ENCODE measurements around the gene ARHGAP26. TPM values are rescaled to one million over a fixed set of nuclear protein-coding genes. Genes with fewer than 3 reads are reported as not detected.
A peak's percentile ranks its signal among the peaks of the same experiment; 100 is the strongest.

The ARHGAP26 gene
- total and polyA plus RNA-seq, 2 donors (not counting 3 experiments of a cell fraction or from before 2014, with no cell fraction given), result 3.1 to 16.2 TPM

GRCh38 chr5:143207058-143207457 is 436.9 kb downstream of the ARHGAP26 start:
- Histone ChIP-seq H2AFZ (ENCODE audit: low read depth, low read length) (no peak overlapping the region), H3K4me3 (replicated peaks in 1 of 3; ENCODE audit: insufficient read depth in 1 of 3, low read depth in 1 of 3, low read length in 3 of 3) (no peak overlapping the region), H3K79me2 (ENCODE audit: control insufficient read depth, insufficient read depth, low read length) (no peaks in the 10 kb centered on the region), H3K9me1 (replicated peaks; ENCODE audit: control insufficient read depth, extremely low read depth, insufficient read depth, low read length) (no peaks in the 10 kb centered on the region), H3K4me2 (ENCODE audit: insufficient read depth, low read length) (no peak overlapping the region), H3K9ac (replicated peaks; ENCODE audit: extremely low read depth, insufficient read depth, low read length) (no peak overlapping the region), H3K27ac (ENCODE audit: insufficient read depth, low read depth, low read length) (no peak overlapping the region), H3K9me3 (replicated peaks; ENCODE audit: control insufficient read depth, insufficient read depth, low read length) (no peaks in the 10 kb centered on the region), H3K36me3 (ENCODE audit: control insufficient read depth in 2 of 2, extremely low read depth in 1 of 2, insufficient read depth in 2 of 2, low read length in 2 of 2) (no peaks in the 10 kb centered on the region), H3K27me3 (ENCODE audit: control insufficient read depth in 2 of 2, insufficient read depth in 2 of 2, low read length in 2 of 2) (no peaks in the 10 kb centered on the region), H4K20me1 (replicated peaks; ENCODE audit: control insufficient read depth, extremely low read depth, insufficient read depth, low read length) (no peaks in the 10 kb centered on the region), H3K4me1 (ENCODE audit: control insufficient read depth, extremely low read depth, insufficient read depth, low read length) (peaks cover 22% of the 10 kb centered on the region)
- FAIRE-seq (no peak), DNase-seq (ENCODE audit: low read depth, low spot score) (no peak)
- intact Hi-C loops (cut with micrococcal nuclease) (no loop called here), dilution Hi-C loops (cut with MboI; ENCODE audit: extremely low pct_ligation_motif_present, low sequenced_read_pairs) (loop anchor here (25.0 kb wide), 1 partner anchor 180 kb away; no protein-coding TSS in a partner anchor)
- CTCF ChIA-PET, result no interaction called here
- POLR2A ChIA-PET, result no interaction called here
- no TSS peak for BruUV-seq (replicated peaks)
- TF ChIP-seq FOS (IDR thresholded peaks at IDR 0.05; ENCODE audit: borderline replicate concordance, insufficient read depth, low read length) (no peak), POLR2AphosphoS5 (IDR thresholded peaks at IDR 0.05; ENCODE audit: insufficient read depth, low read depth, low read length) (no peak), POLR2A (IDR thresholded peaks at IDR 0.05; ENCODE audit: low read depth, low read length) (no peak), JUN (IDR thresholded peaks at IDR 0.05; ENCODE audit: borderline replicate concordance, insufficient read depth, insufficient read length, low read depth) (no peak), EZH2 (IDR thresholded peaks at IDR 0.05; ENCODE audit: borderline replicate concordance, low read depth, low read length, severe bottlenecking) (no peak)

DNA sequence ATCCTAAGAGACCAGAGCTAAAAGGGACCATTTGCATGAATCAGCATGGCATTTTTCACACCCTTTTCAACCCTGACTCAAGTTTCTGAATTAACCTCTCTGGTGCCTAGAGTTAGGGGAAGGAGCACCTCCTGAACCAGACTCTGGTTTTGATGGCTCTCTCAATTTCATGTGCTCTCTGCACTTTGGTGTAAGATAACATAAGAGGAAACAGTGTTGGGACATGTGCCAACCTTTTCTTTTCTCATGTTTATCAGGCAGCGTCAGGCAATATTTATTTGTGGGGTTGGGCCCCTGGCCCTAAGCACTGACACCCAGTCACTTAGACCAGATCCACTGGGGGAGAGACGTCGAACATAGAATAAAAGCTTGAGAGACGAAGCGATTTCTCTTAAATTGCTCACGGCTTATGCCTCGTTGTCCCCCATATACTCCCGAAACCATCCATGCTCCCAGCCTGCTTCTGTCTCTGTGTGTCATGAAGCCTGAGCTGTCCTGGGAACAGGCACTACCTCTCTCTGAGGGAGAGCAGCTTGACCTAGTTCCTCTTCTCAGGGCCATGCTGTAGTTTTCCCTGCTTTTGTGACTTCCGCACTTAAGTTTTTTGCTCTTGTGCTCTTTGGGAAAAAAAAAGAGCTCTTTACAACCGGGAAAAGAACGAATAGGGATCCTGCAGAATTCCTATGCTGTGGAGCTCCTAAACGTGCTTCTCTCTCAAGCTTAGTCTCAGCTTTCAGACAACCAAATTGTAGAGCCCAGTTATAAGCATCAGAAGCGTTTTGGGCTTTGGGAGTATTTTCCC is 437.6 kb downstream of the ARHGAP26 start:
- FAIRE-seq (no peak), DNase-seq (ENCODE audit: low read depth, low spot score) (peak; percentile 61)
- intact Hi-C loops (cut with micrococcal nuclease) (no loop called here), dilution Hi-C loops (cut with MboI; ENCODE audit: extremely low pct_ligation_motif_present, low sequenced_read_pairs) (loop anchor here (25.0 kb wide), 1 partner anchor 180 kb away; no protein-coding TSS in a partner anchor)
- no TSS peak for BruUV-seq (replicated peaks)
- H3K36me3 ChIP-seq (ENCODE audit: control insufficient read depth in 2 of 2, extremely low read depth in 1 of 2, insufficient read depth in 2 of 2, low read length in 2 of 2), result no peaks in the 10 kb centered on the region
- no peaks in the 10 kb centered on the region for H3K9me3 ChIP-seq (replicated peaks; ENCODE audit: control insufficient read depth, insufficient read depth, low read length)
- H3K79me2 ChIP-seq (ENCODE audit: control insufficient read depth, insufficient read depth, low read length), result no peaks in the 10 kb centered on the region
- H4K20me1 ChIP-seq (replicated peaks; ENCODE audit: control insufficient read depth, extremely low read depth, insufficient read depth, low read length), result no peaks in the 10 kb centered on the region
- H3K4me3 ChIP-seq (replicated peaks in 1 of 3; ENCODE audit: insufficient read depth in 1 of 3, low read depth in 1 of 3, low read length in 3 of 3), result no peak overlapping the region
- no peaks in the 10 kb centered on the region for H3K9me1 ChIP-seq (replicated peaks; ENCODE audit: control insufficient read depth, extremely low read depth, insufficient read depth, low read length)
- H3K4me2 ChIP-seq (ENCODE audit: insufficient read depth, low read length), result no peak overlapping the region
- no peak overlapping the region for H3K9ac ChIP-seq (replicated peaks; ENCODE audit: extremely low read depth, insufficient read depth, low read length)
- no peaks in the 10 kb centered on the region for H3K27me3 ChIP-seq (ENCODE audit: control insufficient read depth in 2 of 2, insufficient read depth in 2 of 2, low read length in 2 of 2)
- CTCF ChIA-PET, result interaction anchor here (0.6 to 1.4 kb wide), 3 partner anchors 12 to 271 kb away, joined by 3 to 5 read pairs (median 3); no protein-coding TSS in a partner anchor
- H3K27ac ChIP-seq (ENCODE audit: insufficient read depth, low read depth, low read length), result no peak overlapping the region
- H2AFZ ChIP-seq (ENCODE audit: low read depth, low read length), result peak overlapping the region; percentile 7
- POLR2A ChIA-PET, result no interaction called here
- peaks cover 28% of the 10 kb centered on the region for H3K4me1 ChIP-seq (ENCODE audit: control insufficient read depth, extremely low read depth, insufficient read depth, low read length)
- no peak for TF ChIP-seq MYC (IDR thresholded peaks at IDR 0.05; ENCODE audit: low read depth, low read length)
- TF ChIP-seq, protein P1, sequence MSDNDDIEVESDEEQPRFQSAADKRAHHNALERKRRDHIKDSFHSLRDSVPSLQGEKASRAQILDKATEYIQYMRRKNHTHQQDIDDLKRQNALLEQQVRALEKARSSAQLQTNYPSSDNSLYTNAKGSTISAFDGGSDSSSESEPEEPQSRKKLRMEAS (IDR thresholded peaks at IDR 0.05; ENCODE audit: insufficient read depth, insufficient read length), result no peak
- no peak for TF ChIP-seq FOS (IDR thresholded peaks at IDR 0.05; ENCODE audit: borderline replicate concordance, insufficient read depth, low read length)
- TF ChIP-seq GATA2 (IDR thresholded peaks at IDR 0.05; ENCODE audit: insufficient read depth, insufficient read length, low read depth, low read length), result peak; percentile 15
- TF ChIP-seq POLR2AphosphoS5 (IDR thresholded peaks at IDR 0.05; ENCODE audit: insufficient read depth, low read depth, low read length), result no peak
